ENCODE measurements around the gene KCNJ6. TPM values are rescaled to one million over a fixed set of nuclear protein-coding genes. Genes with fewer than 3 reads are reported as not detected.

KCNJ6 gene
- total RNA-seq, 1 experiment from 2014 or later, result not detected

DNA sequence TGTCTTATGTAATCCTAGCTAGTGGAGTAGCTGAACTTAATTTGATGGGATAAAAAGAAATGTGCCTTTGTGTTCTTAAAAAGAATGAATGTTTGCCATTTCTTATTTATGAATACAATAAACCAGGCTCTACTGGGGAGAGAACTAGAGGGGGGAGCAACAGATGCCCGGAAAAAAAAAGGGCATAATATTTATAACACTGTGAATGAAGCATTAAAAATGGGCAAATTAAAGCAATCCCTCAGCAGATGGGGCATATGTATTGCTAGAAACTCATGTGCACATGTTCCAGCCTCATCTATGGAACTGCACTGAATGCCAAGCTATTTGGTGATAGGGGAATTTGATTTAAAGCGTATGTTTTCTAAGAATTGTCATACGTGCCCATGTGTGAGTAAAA lies 42.3 kb upstream of the KCNJ6 start:
- CTCF ChIA-PET, result no interaction called here
- peaks cover 0 to 3% of the 10 kb centered on the region in 2 experiments; a peak in 1 of 4 replicates for H3K9me3 ChIP-seq (ENCODE audit: control insufficient read depth in 1 of 2, insufficient read depth in 1 of 2, low read depth in 1 of 2, low read length in 2 of 2)
- no peak overlapping the region for H3K9ac ChIP-seq (ENCODE audit: low read length)
- no peaks in the 10 kb centered on the region for H4K20me1 ChIP-seq (ENCODE audit: insufficient read depth)
- no peak overlapping the region for H2AFZ ChIP-seq (ENCODE audit: low read depth, low read length, poor library complexity, severe bottlenecking)
- no peak for ATAC-seq
- intact Hi-C loops (cut with micrococcal nuclease), result no loop called here
- H3K4me3 ChIP-seq (replicated peaks in 1 of 2; ENCODE audit: low read depth in 1 of 2, low read length in 2 of 2), result no peak overlapping the region
- H3K9me2 ChIP-seq (ENCODE audit: insufficient read depth), result no peaks in the 10 kb centered on the region
- no peak overlapping the region for H3K27ac ChIP-seq (ENCODE audit: low read depth, low read length)
- H3K4me1 ChIP-seq (ENCODE audit: control insufficient read depth in 1 of 2, insufficient read depth in 2 of 2, low read length in 2 of 2), result no peaks in the 10 kb centered on the region
- H3K79me2 ChIP-seq (ENCODE audit: insufficient read depth, low read length), result no peaks in the 10 kb centered on the region
- H3K27me3 ChIP-seq (ENCODE audit: insufficient read depth, low read length), result no peaks in the 10 kb centered on the region
- TF ChIP-seq, protein P1, sequence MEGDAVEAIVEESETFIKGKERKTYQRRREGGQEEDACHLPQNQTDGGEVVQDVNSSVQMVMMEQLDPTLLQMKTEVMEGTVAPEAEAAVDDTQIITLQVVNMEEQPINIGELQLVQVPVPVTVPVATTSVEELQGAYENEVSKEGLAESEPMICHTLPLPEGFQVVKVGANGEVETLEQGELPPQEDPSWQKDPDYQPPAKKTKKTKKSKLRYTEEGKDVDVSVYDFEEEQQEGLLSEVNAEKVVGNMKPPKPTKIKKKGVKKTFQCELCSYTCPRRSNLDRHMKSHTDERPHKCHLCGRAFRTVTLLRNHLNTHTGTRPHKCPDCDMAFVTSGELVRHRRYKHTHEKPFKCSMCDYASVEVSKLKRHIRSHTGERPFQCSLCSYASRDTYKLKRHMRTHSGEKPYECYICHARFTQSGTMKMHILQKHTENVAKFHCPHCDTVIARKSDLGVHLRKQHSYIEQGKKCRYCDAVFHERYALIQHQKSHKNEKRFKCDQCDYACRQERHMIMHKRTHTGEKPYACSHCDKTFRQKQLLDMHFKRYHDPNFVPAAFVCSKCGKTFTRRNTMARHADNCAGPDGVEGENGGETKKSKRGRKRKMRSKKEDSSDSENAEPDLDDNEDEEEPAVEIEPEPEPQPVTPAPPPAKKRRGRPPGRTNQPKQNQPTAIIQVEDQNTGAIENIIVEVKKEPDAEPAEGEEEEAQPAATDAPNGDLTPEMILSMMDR (IDR thresholded peaks at IDR 0.05 in 2 of 3, conservative IDR thresholded peaks at IDR 0.05 in 1 of 3; ENCODE audit: borderline replicate concordance in 1 of 3, insufficient read depth in 1 of 3, low read depth in 2 of 3, low read length in 2 of 3), result no peak
- no peak for TF ChIP-seq ELF1 (IDR thresholded peaks at IDR 0.05; ENCODE audit: borderline replicate concordance, low read depth)
- TF ChIP-seq CEBPB (IDR thresholded peaks at IDR 0.05; ENCODE audit: low read depth), result no peak
- TF ChIP-seq POLR2AphosphoS5 (IDR thresholded peaks at IDR 0.05; ENCODE audit: low read depth, low read length), result no peak
- TF ChIP-seq SP1 (IDR thresholded peaks at IDR 0.05; ENCODE audit: low read depth), result no peak
- TF ChIP-seq MAX (IDR thresholded peaks at IDR 0.05), result no peak
- no peak for TF ChIP-seq ZNF274 (IDR thresholded peaks at IDR 0.05; ENCODE audit: low read depth, low read length)
- TF ChIP-seq, protein P2, sequence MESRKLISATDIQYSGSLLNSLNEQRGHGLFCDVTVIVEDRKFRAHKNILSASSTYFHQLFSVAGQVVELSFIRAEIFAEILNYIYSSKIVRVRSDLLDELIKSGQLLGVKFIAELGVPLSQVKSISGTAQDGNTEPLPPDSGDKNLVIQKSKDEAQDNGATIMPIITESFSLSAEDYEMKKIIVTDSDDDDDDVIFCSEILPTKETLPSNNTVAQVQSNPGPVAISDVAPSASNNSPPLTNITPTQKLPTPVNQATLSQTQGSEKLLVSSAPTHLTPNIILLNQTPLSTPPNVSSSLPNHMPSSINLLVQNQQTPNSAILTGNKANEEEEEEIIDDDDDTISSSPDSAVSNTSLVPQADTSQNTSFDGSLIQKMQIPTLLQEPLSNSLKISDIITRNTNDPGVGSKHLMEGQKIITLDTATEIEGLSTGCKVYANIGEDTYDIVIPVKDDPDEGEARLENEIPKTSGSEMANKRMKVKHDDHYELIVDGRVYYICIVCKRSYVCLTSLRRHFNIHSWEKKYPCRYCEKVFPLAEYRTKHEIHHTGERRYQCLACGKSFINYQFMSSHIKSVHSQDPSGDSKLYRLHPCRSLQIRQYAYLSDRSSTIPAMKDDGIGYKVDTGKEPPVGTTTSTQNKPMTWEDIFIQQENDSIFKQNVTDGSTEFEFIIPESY (IDR thresholded peaks at IDR 0.05; ENCODE audit: extremely low read depth, insufficient replicate concordance, low read length), result no peak
- TF ChIP-seq EGR1 (IDR thresholded peaks at IDR 0.05; ENCODE audit: low read depth), result no peak
- TF ChIP-seq RAD21 (IDR thresholded peaks at IDR 0.05; ENCODE audit: low read depth), result no peak
- no peak for TF ChIP-seq ZFX (IDR thresholded peaks at IDR 0.05)
- no peak for TF ChIP-seq SRF (IDR thresholded peaks at IDR 0.05; ENCODE audit: low read depth)
- TF ChIP-seq, protein P3, sequence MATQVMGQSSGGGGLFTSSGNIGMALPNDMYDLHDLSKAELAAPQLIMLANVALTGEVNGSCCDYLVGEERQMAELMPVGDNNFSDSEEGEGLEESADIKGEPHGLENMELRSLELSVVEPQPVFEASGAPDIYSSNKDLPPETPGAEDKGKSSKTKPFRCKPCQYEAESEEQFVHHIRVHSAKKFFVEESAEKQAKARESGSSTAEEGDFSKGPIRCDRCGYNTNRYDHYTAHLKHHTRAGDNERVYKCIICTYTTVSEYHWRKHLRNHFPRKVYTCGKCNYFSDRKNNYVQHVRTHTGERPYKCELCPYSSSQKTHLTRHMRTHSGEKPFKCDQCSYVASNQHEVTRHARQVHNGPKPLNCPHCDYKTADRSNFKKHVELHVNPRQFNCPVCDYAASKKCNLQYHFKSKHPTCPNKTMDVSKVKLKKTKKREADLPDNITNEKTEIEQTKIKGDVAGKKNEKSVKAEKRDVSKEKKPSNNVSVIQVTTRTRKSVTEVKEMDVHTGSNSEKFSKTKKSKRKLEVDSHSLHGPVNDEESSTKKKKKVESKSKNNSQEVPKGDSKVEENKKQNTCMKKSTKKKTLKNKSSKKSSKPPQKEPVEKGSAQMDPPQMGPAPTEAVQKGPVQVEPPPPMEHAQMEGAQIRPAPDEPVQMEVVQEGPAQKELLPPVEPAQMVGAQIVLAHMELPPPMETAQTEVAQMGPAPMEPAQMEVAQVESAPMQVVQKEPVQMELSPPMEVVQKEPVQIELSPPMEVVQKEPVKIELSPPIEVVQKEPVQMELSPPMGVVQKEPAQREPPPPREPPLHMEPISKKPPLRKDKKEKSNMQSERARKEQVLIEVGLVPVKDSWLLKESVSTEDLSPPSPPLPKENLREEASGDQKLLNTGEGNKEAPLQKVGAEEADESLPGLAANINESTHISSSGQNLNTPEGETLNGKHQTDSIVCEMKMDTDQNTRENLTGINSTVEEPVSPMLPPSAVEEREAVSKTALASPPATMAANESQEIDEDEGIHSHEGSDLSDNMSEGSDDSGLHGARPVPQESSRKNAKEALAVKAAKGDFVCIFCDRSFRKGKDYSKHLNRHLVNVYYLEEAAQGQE (IDR thresholded peaks at IDR 0.05; ENCODE audit: low read depth), result no peak
- TF ChIP-seq CBX3 (IDR thresholded peaks at IDR 0.05; ENCODE audit: low read depth), result no peak
- no peak for TF ChIP-seq EZH2 (IDR thresholded peaks at IDR 0.05)
- H3K36me3 ChIP-seq (ENCODE audit: control insufficient read depth in 1 of 2, insufficient read depth in 2 of 2, low read length in 2 of 2), result no peaks in the 10 kb centered on the region
- POLR2A ChIA-PET, result no interaction called here
- no peak overlapping the region for H3K4me2 ChIP-seq (ENCODE audit: low read length)
- RAD21 ChIA-PET (ENCODE audit: low non-redundant PET in 1 of 2, low total read pairs in 2 of 2, uncharacterized antibody in 2 of 2, unreplicated experiment in 2 of 2), result no interaction called here
- DNase-seq (ENCODE audit: low read depth, low spot score), result no peak
- no TSS peak for BruUV-seq (replicated peaks)

All from HCT116 (cell line).